ENCODE data around the gene UBE3B.

The UBE3B gene

GRCh38 chr12:109577311-109577710 is 99.9 kb downstream of the UBE3B start:
- DNase-seq, result no peak

GRCh38 chr12:109578330-109578927 is 101.0 kb downstream of the UBE3B start:
- DNase-seq, result no peak

- DNase-seq, result no peak
Measured at GRCh38 chr12:109579639-109580038, 102.2 kb downstream of the UBE3B start.

GRCh38 chr12:109580272-109580671 is 102.8 kb downstream of the UBE3B start:
- no peak for DNase-seq

GRCh38 chr12:109580684-109581333 is 103.4 kb downstream of the UBE3B start:
- no peak for DNase-seq

- no peak for DNase-seq
Measured at GRCh38 chr12:109581334-109581691, 103.9 kb downstream of the UBE3B start.

GRCh38 chr12:109581856-109582255 is 104.4 kb downstream of the UBE3B start:
- DNase-seq, result no peak

GRCh38 chr12:109582636-109583035 is 105.2 kb downstream of the UBE3B start:
- DNase-seq, result no peak

- no peak for DNase-seq
Measured at GRCh38 chr12:109583733-109584132, 106.3 kb downstream of the UBE3B start.

All from NCI-H187 treated with DMSO at 0.1 percent for 48 hours (cell line).